ENCODE data around the gene B3GNT9.
A peak's percentile ranks its signal among the peaks of the same experiment; 100 is the strongest.

B3GNT9 gene

DNA sequence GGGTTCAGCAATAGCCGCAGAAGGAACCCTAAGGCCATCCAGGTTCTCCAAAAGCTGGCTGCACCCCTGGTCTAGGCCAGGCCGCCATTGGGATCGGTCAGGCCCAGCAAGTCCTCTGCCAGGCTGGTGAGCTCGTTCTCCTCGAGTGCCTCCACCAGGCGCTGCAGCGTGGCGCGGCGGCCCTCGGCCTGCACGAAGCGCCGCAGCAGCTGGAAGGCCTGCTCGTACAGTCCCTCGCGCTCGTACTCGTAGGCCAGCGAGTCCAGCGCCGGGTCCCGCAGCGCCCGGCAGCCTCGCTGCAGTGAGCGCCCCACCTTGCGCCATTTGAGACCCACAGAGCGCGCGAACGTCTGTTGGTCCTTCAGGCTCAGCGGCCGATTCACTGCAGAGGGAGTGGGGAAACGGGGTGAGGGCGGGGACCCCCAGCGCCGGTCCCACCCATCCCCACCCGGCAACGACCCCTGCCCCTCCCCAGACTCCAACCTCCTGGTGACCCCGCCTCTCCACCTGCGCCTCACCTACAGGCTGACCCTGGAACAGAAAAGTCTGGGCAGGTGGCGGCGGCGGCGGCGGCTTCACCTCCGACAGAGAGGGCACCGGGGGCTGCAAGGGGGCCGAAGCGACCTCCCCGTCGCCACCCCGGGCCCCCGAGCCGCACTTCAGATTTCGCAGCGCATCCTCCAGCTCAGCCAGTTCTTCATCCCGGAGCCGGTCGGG is 3.9 kb upstream of the B3GNT9 start:
- Mint-ChIP-seq H3K36me3 (no peaks in the 10 kb centered on the region), H3K27ac (no peak overlapping the region), H3K27me3 (peaks cover 3% of the 10 kb centered on the region), H3K9me3 (ENCODE audit: low read depth) (no peaks in the 10 kb centered on the region), H3K4me1 (ENCODE audit: low read depth) (peaks cover 40% of the 10 kb centered on the region), H3K4me3 (peak overlapping the region; percentile 59)

GRCh38 chr16:67151431-67152097 is 766 bp upstream of the B3GNT9 start:
- H3K27me3 Mint-ChIP-seq, result peaks cover 3% of the 10 kb centered on the region
- peak overlapping the region; percentile 79 for H3K4me3 Mint-ChIP-seq
- no peaks in the 10 kb centered on the region for H3K9me3 Mint-ChIP-seq (ENCODE audit: low read depth)
- peaks cover 4% of the 10 kb centered on the region for H3K36me3 Mint-ChIP-seq
- no peak overlapping the region for H3K27ac Mint-ChIP-seq
- peaks cover 17% of the 10 kb centered on the region for H3K4me1 Mint-ChIP-seq (ENCODE audit: low read depth)

- no peaks in the 10 kb centered on the region for H3K9me3 Mint-ChIP-seq (ENCODE audit: low read depth)
- peaks cover 12% of the 10 kb centered on the region for H3K36me3 Mint-ChIP-seq
- peaks cover 3% of the 10 kb centered on the region for H3K27me3 Mint-ChIP-seq
- peaks cover 8% of the 10 kb centered on the region for H3K4me1 Mint-ChIP-seq (ENCODE audit: low read depth)
- H3K4me3 Mint-ChIP-seq, result no peak overlapping the region
- H3K27ac Mint-ChIP-seq, result no peak overlapping the region
Observed at GRCh38 chr16:67150047-67150832, 558 bp downstream of the B3GNT9 start.

DNA sequence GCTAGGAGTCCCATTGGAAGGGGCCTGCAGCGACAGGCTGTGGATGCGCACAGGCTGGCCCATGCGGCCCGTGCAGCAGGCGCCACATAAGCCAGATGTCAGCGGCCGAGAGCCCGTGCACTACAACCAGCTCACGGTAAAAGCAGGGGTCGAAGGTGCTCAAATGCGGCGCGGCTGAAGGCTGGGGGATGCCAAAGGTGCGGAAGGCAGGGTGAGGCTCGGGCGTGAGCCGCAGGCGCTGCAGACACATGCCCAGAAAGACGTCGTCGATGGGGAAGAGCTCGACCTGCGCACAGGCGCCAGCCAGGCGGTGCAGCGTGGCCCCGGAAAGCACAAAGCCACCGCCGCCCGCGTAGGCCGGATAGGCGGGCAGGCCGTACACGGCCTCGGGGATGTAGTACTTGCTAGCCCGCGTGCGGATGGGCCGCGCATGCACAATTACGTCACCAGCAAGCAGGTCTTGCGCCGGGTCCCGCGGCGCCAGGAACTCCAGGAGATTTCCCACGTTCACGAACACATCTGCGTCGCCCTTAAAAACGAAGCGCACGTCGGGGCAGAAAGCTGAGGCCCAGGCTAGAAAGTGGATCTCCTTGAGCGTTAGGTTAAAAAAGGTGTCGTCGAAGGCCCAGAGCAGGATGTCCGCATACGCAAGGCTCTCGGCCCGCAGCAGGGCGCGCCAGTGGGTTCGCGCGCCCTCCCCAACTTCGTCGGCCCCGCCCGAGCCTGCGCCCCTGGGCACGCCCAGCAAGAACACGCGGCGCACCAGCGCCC is 1.3 kb downstream of the B3GNT9 start:
- Mint-ChIP-seq H3K27me3 (peaks cover 3% of the 10 kb centered on the region), H3K36me3 (peaks cover 15% of the 10 kb centered on the region), H3K9me3 (ENCODE audit: low read depth) (no peaks in the 10 kb centered on the region), H3K4me3 (peak overlapping the region; percentile 44), H3K27ac (no peak overlapping the region), H3K4me1 (ENCODE audit: low read depth) (peaks cover 7% of the 10 kb centered on the region)

- H3K36me3 Mint-ChIP-seq, result peaks cover 18% of the 10 kb centered on the region
- no peak overlapping the region for H3K27ac Mint-ChIP-seq
- no peaks in the 10 kb centered on the region for H3K9me3 Mint-ChIP-seq (ENCODE audit: low read depth)
Observed at GRCh38 chr16:67148656-67149275, 2.0 kb downstream of the B3GNT9 start.

DNA sequence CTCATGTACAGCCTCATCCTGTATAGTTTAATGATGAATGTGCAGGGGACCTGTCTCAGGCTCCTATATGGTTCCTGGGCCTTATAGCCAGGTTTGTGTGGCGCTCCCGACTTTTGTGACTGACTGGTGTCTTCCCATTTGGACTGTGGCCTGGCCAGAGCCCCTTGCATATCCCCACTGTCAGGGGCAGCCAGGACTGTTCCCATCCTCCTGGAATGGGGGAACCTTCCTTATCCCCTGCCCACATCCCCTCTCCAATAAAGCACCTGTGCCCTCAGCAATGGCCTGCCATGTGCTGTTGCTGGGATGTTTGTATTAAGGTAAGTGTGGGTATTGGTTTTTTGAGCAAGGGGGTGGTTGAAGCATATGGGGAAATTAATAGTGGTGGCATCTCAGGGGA is 2.6 kb downstream of the B3GNT9 start:
- Mint-ChIP-seq H3K27me3 (peaks cover 3% of the 10 kb centered on the region), H3K36me3 (peaks cover 20% of the 10 kb centered on the region), H3K9me3 (ENCODE audit: low read depth) (no peaks in the 10 kb centered on the region), H3K27ac (no peak overlapping the region), H3K4me3 (no peak overlapping the region), H3K4me1 (ENCODE audit: low read depth) (peaks cover 7% of the 10 kb centered on the region)

More at GRCh38 chr16:67148656-67149275, 2.0 kb downstream of the B3GNT9 start:
- Mint-ChIP-seq H3K27me3 (peaks cover 3% of the 10 kb centered on the region), H3K4me1 (ENCODE audit: low read depth) (peaks cover 7% of the 10 kb centered on the region), H3K4me3 (peak overlapping the region; percentile 44)

GRCh38 chr16:67147437-67148140 is 3.2 kb downstream of the B3GNT9 start:
- Mint-ChIP-seq H3K27ac (no peak overlapping the region), H3K4me1 (ENCODE audit: low read depth) (peaks cover 3% of the 10 kb centered on the region), H3K27me3 (peaks cover 3% of the 10 kb centered on the region), H3K9me3 (ENCODE audit: low read depth) (no peaks in the 10 kb centered on the region), H3K36me3 (peaks cover 23% of the 10 kb centered on the region), H3K4me3 (no peak overlapping the region)

GRCh38 chr16:67146523-67147357 is 4.1 kb downstream of the B3GNT9 start:
- Mint-ChIP-seq H3K9me3 (ENCODE audit: low read depth) (no peaks in the 10 kb centered on the region), H3K36me3 (peaks cover 23% of the 10 kb centered on the region), H3K27me3 (peaks cover 3% of the 10 kb centered on the region), H3K27ac (no peak overlapping the region), H3K4me3 (no peak overlapping the region), H3K4me1 (ENCODE audit: low read depth) (peaks cover 2% of the 10 kb centered on the region)

- no peaks in the 10 kb centered on the region for H3K27me3 Mint-ChIP-seq
- no peak overlapping the region for H3K4me3 Mint-ChIP-seq
- H3K36me3 Mint-ChIP-seq, result peaks cover 27% of the 10 kb centered on the region
- no peak overlapping the region for H3K27ac Mint-ChIP-seq
- H3K9me3 Mint-ChIP-seq (ENCODE audit: low read depth), result no peaks in the 10 kb centered on the region
- H3K4me1 Mint-ChIP-seq (ENCODE audit: low read depth), result no peaks in the 10 kb centered on the region
Observed at GRCh38 chr16:67145746-67146145, 5.1 kb downstream of the B3GNT9 start.

DNA sequence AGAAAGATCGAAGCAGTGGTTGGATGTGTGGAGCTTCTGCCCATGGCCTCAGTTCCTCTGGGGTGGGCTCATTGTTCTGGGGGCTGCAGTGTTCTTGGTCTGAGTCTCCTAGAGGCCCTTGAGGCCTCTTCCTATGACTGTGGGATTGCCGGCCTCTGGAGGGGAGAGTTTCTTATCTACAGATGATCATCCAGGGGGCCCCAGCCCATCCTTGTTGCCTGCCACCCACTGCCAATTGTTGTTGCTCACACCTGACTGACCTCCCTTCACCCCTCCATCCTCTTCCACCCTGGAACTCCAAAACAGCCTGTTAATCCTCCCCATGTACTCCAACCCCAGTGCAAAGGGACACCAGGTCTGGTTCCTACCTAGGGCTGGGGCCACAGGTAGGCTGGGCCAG is 5.9 kb downstream of the B3GNT9 start:
- Mint-ChIP-seq H3K4me1 (ENCODE audit: low read depth) (no peaks in the 10 kb centered on the region), H3K36me3 (peaks cover 34% of the 10 kb centered on the region), H3K27me3 (no peaks in the 10 kb centered on the region), H3K4me3 (no peak overlapping the region), H3K9me3 (ENCODE audit: low read depth) (no peaks in the 10 kb centered on the region), H3K27ac (no peak overlapping the region)

GRCh38 chr16:67142342-67142741 is 8.5 kb downstream of the B3GNT9 start:
- H3K9me3 Mint-ChIP-seq (ENCODE audit: low read depth), result no peaks in the 10 kb centered on the region
- no peaks in the 10 kb centered on the region for H3K27me3 Mint-ChIP-seq
- no peaks in the 10 kb centered on the region for H3K4me1 Mint-ChIP-seq (ENCODE audit: low read depth)
- peaks cover 32% of the 10 kb centered on the region for H3K36me3 Mint-ChIP-seq
- no peak overlapping the region for H3K4me3 Mint-ChIP-seq
- H3K27ac Mint-ChIP-seq, result no peak overlapping the region

GRCh38 chr16:67141391-67141790 is 9.4 kb downstream of the B3GNT9 start:
- no peaks in the 10 kb centered on the region for H3K4me1 Mint-ChIP-seq (ENCODE audit: low read depth)
- no peaks in the 10 kb centered on the region for H3K9me3 Mint-ChIP-seq (ENCODE audit: low read depth)
- no peak overlapping the region for H3K27ac Mint-ChIP-seq
- no peak overlapping the region for H3K4me3 Mint-ChIP-seq
- H3K36me3 Mint-ChIP-seq, result peaks cover 31% of the 10 kb centered on the region
- no peaks in the 10 kb centered on the region for H3K27me3 Mint-ChIP-seq

- H3K36me3 Mint-ChIP-seq, result peaks cover 17% of the 10 kb centered on the region
- no peaks in the 10 kb centered on the region for H3K9me3 Mint-ChIP-seq (ENCODE audit: low read depth)
- no peak overlapping the region for H3K4me3 Mint-ChIP-seq
- no peaks in the 10 kb centered on the region for H3K4me1 Mint-ChIP-seq (ENCODE audit: low read depth)
- no peak overlapping the region for H3K27ac Mint-ChIP-seq
- H3K27me3 Mint-ChIP-seq, result no peaks in the 10 kb centered on the region
Observed at GRCh38 chr16:67137605-67138004, 13.2 kb downstream of the B3GNT9 start.

Data from activated naive CD8-positive, alpha-beta T cell (primary cell).